Prostate gland (tissue), 2 donors: ENCODE measurements around the gene HIVEP3.

Source experiments
- CTCF ChIP-seq, 4 experiments: fragments of 200-600 bp in 2 of 4; fragments of 450-650 bp in 2 of 4; sonication (generic) in 2 of 4; IDR thresholded peaks; 1 replicate in 3 of 4; 2 replicates in 1 of 4; pipeline ENCODE4 v1.5.1; 2016 to 2019; ENCODE audit warnings: antibody characterized with exemption in 4 of 4, mild to moderate bottlenecking in 2 of 4, moderate library complexity in 2 of 4
- POLR2A ChIP-seq: fragments of 450-650 bp; IDR thresholded peaks from one replicate; pipeline ENCODE4 v1.6.1; 2016; ENCODE audit warnings: antibody characterized with exemption, mild to moderate bottlenecking
- POLR2AphosphoS5 ChIP-seq: sonication (generic); formaldehyde crosslinking; IDR thresholded peaks from one replicate; pipeline ENCODE4 v1.6.1; 2017; ENCODE audit warnings: antibody characterized with exemption

- no peak for TF ChIP-seq CTCF (IDR thresholded peaks at IDR 0.05)
- TF ChIP-seq POLR2AphosphoS5 = no peak
- TF ChIP-seq POLR2A = no peak
These were observed 345.5 kb downstream of the HIVEP3 start for GRCh38 chr1:41573194-41573593.
